H1 (cell line): ENCODE measurements around the gene CDK15. TPM values are rescaled to one million over a fixed set of nuclear protein-coding genes. Genes with fewer than 3 reads are reported as not detected.

Experiments used
- CTCF ChIA-PET: fragments of 300-600 bp; sonication (Branson Sonifier 250); formaldehyde crosslinking; loops from one replicate; lab custom pipeline; 2021; ENCODE audit not compliant: partially characterized antibody; lab: Charles Lee
- POLR2A ChIA-PET: fragments of 300-600 bp; sonication (Branson Sonifier 250); formaldehyde crosslinking; loops from one replicate; lab custom pipeline; 2021; ENCODE audit warnings: inconsistent platforms; ENCODE audit not compliant: partially characterized antibody; lab: Charles Lee
- DNase-seq, 2 experiments: peaks; one replicate each; pipeline versions ENCODE4 v3.0.0 to v3.0.0-alpha.2; 2010 to 2022; ENCODE audit warnings: low spot score in 2 of 2, low read depth in 1 of 2, mixed read lengths in 1 of 2
- FAIRE-seq: peaks from 2 replicates; lab custom pipeline; 2011; peaks lifted over from hg19 to GRCh38; lab: Jason Lieb, UNC
- H2AFZ ChIP-seq: 2 replicates; pipeline ENCODE4 v1.8.1; 2012; ENCODE audit warnings: low read length, inconsistent platforms
- H2AK5ac ChIP-seq: 2 replicates; pipeline ENCODE4 v1.6.1; 2013; ENCODE audit warnings: low read depth, low read length
- H2BK120ac ChIP-seq: replicated peaks from 2 replicates; pipeline ENCODE3; 2013; ENCODE audit warnings: low read depth, low read length, inconsistent platforms
- H2BK12ac ChIP-seq: 2 replicates; pipeline ENCODE4 v1.6.1; 2013; ENCODE audit warnings: low read depth, low read length
- H2BK15ac ChIP-seq: 2 replicates; pipeline ENCODE4 v1.6.1; 2013; ENCODE audit warnings: low read length
- H2BK20ac ChIP-seq: 2 replicates; pipeline ENCODE4 v1.6.1; 2013; ENCODE audit warnings: low read length
- H2BK5ac ChIP-seq: 2 replicates; pipeline ENCODE4 v1.6.1; 2013; ENCODE audit warnings: low read depth, low read length
- H3K14ac ChIP-seq: 2 replicates; pipeline ENCODE4 v1.6.1; 2013; ENCODE audit warnings: inconsistent platforms; ENCODE audit not compliant: insufficient read length
- H3K18ac ChIP-seq: 2 replicates; pipeline ENCODE4 v1.6.1; 2013; ENCODE audit warnings: low read length; ENCODE audit errors: extremely low read depth
- H3K23ac ChIP-seq: 2 replicates; pipeline ENCODE4 v1.6.1; 2013; ENCODE audit warnings: inconsistent platforms; ENCODE audit not compliant: insufficient read length
- H3K23me2 ChIP-seq: 2 replicates; pipeline ENCODE4 v1.6.1; 2013; ENCODE audit warnings: low read depth, low read length
- H3K27ac ChIP-seq: 2 replicates; pipeline ENCODE4 v1.6.1; 2011; ENCODE audit warnings: low read depth, low read length, inconsistent platforms
- H3K27me3 ChIP-seq, 4 experiments: replicated peaks in 1 of 4; 1 replicate in 1 of 4; 2 replicates in 3 of 4; pipeline versions ENCODE4 v1.6.1 to v1.8.1; 2011 to 2013; ENCODE audit warnings: low read length in 3 of 4, mild to moderate bottlenecking in 3 of 4, inconsistent platforms in 2 of 4, mixed read lengths in 2 of 4, moderate library complexity in 1 of 4; ENCODE audit not compliant: control insufficient read depth in 3 of 4, insufficient read depth in 3 of 4; ENCODE audit errors: extremely low read depth in 1 of 4
- H3K36me3 ChIP-seq, 4 experiments: 2 replicates each; pipeline versions ENCODE4 v1.6.1 to v1.8.1; 2011 to 2013; ENCODE audit warnings: mild to moderate bottlenecking in 4 of 4, low read length in 3 of 4, moderate library complexity in 2 of 4, control low read depth in 1 of 4, inconsistent platforms in 1 of 4; ENCODE audit not compliant: insufficient read depth in 4 of 4, control insufficient read depth in 2 of 4
- H3K4ac ChIP-seq: replicated peaks from 2 replicates; pipeline ENCODE3; 2013; ENCODE audit warnings: low read length, low read depth, mixed read lengths, inconsistent platforms; ENCODE audit not compliant: insufficient read length
- H3K4me1 ChIP-seq, 4 experiments: replicated peaks in 1 of 4; 1 replicate in 1 of 4; 2 replicates in 3 of 4; pipeline versions ENCODE4 v1.6.1 to v1.8.1; 2011 to 2013; ENCODE audit warnings: low read length in 3 of 4, inconsistent platforms in 2 of 4, mixed read lengths in 1 of 4; ENCODE audit not compliant: insufficient read depth in 4 of 4, control insufficient read depth in 3 of 4
- H3K4me2 ChIP-seq, 2 experiments: 2 replicates each; pipeline versions ENCODE4 v1.6.1 to v1.8.1; 2011 to 2013; ENCODE audit warnings: low read depth in 2 of 2, low read length in 2 of 2, control low read depth in 1 of 2, inconsistent platforms in 1 of 2, mild to moderate bottlenecking in 1 of 2; ENCODE audit not compliant: insufficient read depth in 1 of 2
- H3K4me3 ChIP-seq, 4 experiments: fragments of 200-600, 300-600 bp in 1 of 4; sonication (generic), shearing (Covaris generic), sonication (Bioruptor Twin) in 1 of 4; 2 replicates each; pipeline versions ENCODE4 v1.5.1 to v1.8.1; 2011 to 2016; ENCODE audit warnings: low read length in 4 of 4, low read depth in 3 of 4, control low read depth in 2 of 4, inconsistent platforms in 2 of 4, mild to moderate bottlenecking in 2 of 4, mixed read lengths in 1 of 4, moderate library complexity in 1 of 4; ENCODE audit not compliant: insufficient read depth in 2 of 4; ENCODE audit errors: extremely low read depth in 1 of 4
- H3K56ac ChIP-seq: replicated peaks from 2 replicates; pipeline ENCODE3; 2013; ENCODE audit warnings: low read depth, mild to moderate bottlenecking, mixed read lengths, low read length, inconsistent platforms; ENCODE audit not compliant: insufficient read length
- H3K79me1 ChIP-seq: 2 replicates; pipeline ENCODE4 v1.6.1; 2013; ENCODE audit warnings: low read depth, low read length, control low read depth
- H3K79me2 ChIP-seq, 2 experiments: 2 replicates each; pipeline versions ENCODE4 v1.6.1 to v1.8.1; 2012 to 2013; ENCODE audit warnings: low read length in 2 of 2, mild to moderate bottlenecking in 2 of 2, inconsistent platforms in 1 of 2; ENCODE audit not compliant: insufficient read depth in 2 of 2, control insufficient read depth in 1 of 2
- H3K9ac ChIP-seq, 4 experiments: replicated peaks in 1 of 4; 1 replicate in 1 of 4; 2 replicates in 3 of 4; pipeline versions ENCODE4 v1.6.1 to v1.8.1; 2011 to 2013; ENCODE audit warnings: low read depth in 3 of 4, low read length in 3 of 4, control low read depth in 2 of 4, mild to moderate bottlenecking in 2 of 4, moderate library complexity in 2 of 4, inconsistent platforms in 1 of 4; ENCODE audit errors: extremely low read depth in 1 of 4
- H3K9me3 ChIP-seq, 2 experiments: 2 replicates each; pipeline versions ENCODE4 v1.6.1 to v1.8.1; 2012 to 2013; ENCODE audit warnings: mild to moderate bottlenecking in 2 of 2, moderate library complexity in 2 of 2, control low read depth in 1 of 2, inconsistent platforms in 1 of 2, low read depth in 1 of 2, low read length in 1 of 2, mixed read lengths in 1 of 2; ENCODE audit not compliant: insufficient read depth in 2 of 2
- H4K20me1 ChIP-seq, 2 experiments: replicated peaks in 1 of 2; 2 replicates each; pipeline versions ENCODE3 to v1.8.1; 2011 to 2013; ENCODE audit warnings: inconsistent platforms in 2 of 2, low read length in 2 of 2, mild to moderate bottlenecking in 1 of 2; ENCODE audit not compliant: insufficient read depth in 2 of 2, control insufficient read depth in 1 of 2
- H4K5ac ChIP-seq: 2 replicates; pipeline ENCODE4 v1.6.1; 2013; ENCODE audit warnings: low read length, low read depth, mixed read lengths, inconsistent platforms; ENCODE audit not compliant: insufficient read length
- H4K8ac ChIP-seq: 2 replicates; pipeline ENCODE4 v1.8.0; 2013; ENCODE audit warnings: mild to moderate bottlenecking, moderate library complexity, low read length, inconsistent platforms; ENCODE audit not compliant: insufficient read depth; ENCODE audit errors: extremely low read depth
- H4K91ac ChIP-seq: replicated peaks from 2 replicates; pipeline ENCODE3; 2013; ENCODE audit warnings: low read length, mixed read lengths, inconsistent platforms; ENCODE audit not compliant: insufficient read length
- BACH1 ChIP-seq: IDR thresholded peaks from 2 replicates; pipeline ENCODE4 v1.6.1; 2012; ENCODE audit warnings: low read length, improper control_type of control experiment
- CBX8 ChIP-seq: fragments of 300-800, 300-1000 bp; sonication (generic); IDR thresholded peaks from 2 replicates; pipeline ENCODE4 v1.7.1; 2016; ENCODE audit warnings: low read depth, low read length, borderline replicate concordance
- WGBS, 2 experiments: shearing (Covaris generic) in 1 of 2; methylation state at CpG; one replicate each; pipeline versions ENCODE4 v1.1.6 to v1.1.7; 2013 to 2015; ENCODE audit warnings: low lambda C conversion rate in 2 of 2, mixed read lengths in 2 of 2, inconsistent platforms in 1 of 2, low coverage in 1 of 2, missing lambda C conversion rate in 1 of 2; ENCODE audit not compliant: insufficient replicate concordance in 2 of 2, insufficient coverage in 1 of 2, insufficient read length in 1 of 2; ENCODE audit errors: extremely low coverage in 1 of 2, missing lambda C conversion rate in 1 of 2; 5-methylcytosine and 5-hydroxymethylcytosine counted together
- polyA plus RNA-seq, 7 experiments: library from polyadenylated mRNA; depleted of rRNA in 3 of 7; stranded (reverse) in 5 of 7; unstranded in 2 of 7; fragments of >200 nt in 5 of 7; fragments of 200-250 nt in 2 of 7; gene quantifications; 1 replicate in 5 of 7; 2 replicates in 1 of 7; 4 replicates in 1 of 7; pipeline versions ENCODE4 v1.2.1 to v1.2.3, GENCODE V29; 2011 to 2013; ENCODE audit warnings: missing spikeins in 2 of 7, mixed read lengths in 2 of 7
- total RNA-seq: library from RNA; stranded (reverse); fragmentation: NEBNext Ultra II Directional; extraction: Animal tissue kit (Norgen Biotek cat#: 25700); gene quantifications from 2 replicates; pipeline ENCODE4 v1.2.1, GENCODE V29; 2021

The CDK15 gene
- total and polyA plus RNA-seq, 2 of the 8 experiments (the other 6 are each of a cell fraction or from before 2014, with no cell fraction given): 0.03 TPM; not detected in 1

GRCh38 chr2:201779901-201780673 is 26.2 kb upstream of the CDK15 start:
- H4K20me1 ChIP-seq: no peaks in the 10 kb centered on the region
- no peak overlapping the region for H3K14ac ChIP-seq
- no peak for TF ChIP-seq CBX8
- TF ChIP-seq BACH1: 0 out of 2 replicates have a peak, but pooled peaks have one; percentile 6
- H4K8ac ChIP-seq: peak overlapping the region; percentile 72; the same call in 1 of the 2 replicates
- no peak overlapping the region for H2BK12ac ChIP-seq
- peak overlapping the region; percentile 90 for H2BK5ac ChIP-seq
- no peaks in the 10 kb centered on the region for H3K27me3 ChIP-seq
- peaks cover 0 to 7% (median 3%) of the 10 kb centered on the region in 4 experiments; a peak in 4 of 7 replicates for H3K4me1 ChIP-seq
- peak overlapping the region; percentile 63 to 78 (median 75) for H3K9ac ChIP-seq
- peaks cover 0 to 51% of the 10 kb centered on the region in 2 experiments; a peak in 3 of 4 replicates for H3K79me2 ChIP-seq
- H3K9me3 ChIP-seq: no peaks in the 10 kb centered on the region
- peak overlapping the region; percentile 53; the same call in 1 of the 2 replicates for H3K18ac ChIP-seq
- no peak for DNase-seq
- no peak overlapping the region for H2BK20ac ChIP-seq
- no peak overlapping the region for H2AK5ac ChIP-seq
- peak overlapping the region; percentile 87 to 93 (median 88) for H3K4me3 ChIP-seq
- H3K79me1 ChIP-seq: no peaks in the 10 kb centered on the region; the same call in 1 of the 2 replicates
- peak overlapping the region; percentile 72 to 96 for H3K4me2 ChIP-seq
- no peaks in the 10 kb centered on the region for H3K36me3 ChIP-seq
- FAIRE-seq: no peak
- CTCF ChIA-PET: interaction anchor here (0.6 to 1.1 kb wide), 6 partner anchors 33 to 772 kb away, joined by 3 read pairs; no protein-coding TSS in a partner anchor
- peak overlapping the region; percentile 46 for H3K4ac ChIP-seq
- no peak overlapping the region for H2BK15ac ChIP-seq
- H2AFZ ChIP-seq: 0 out of 2 replicates have a peak overlapping the region, but pooled peaks have one; percentile 8
- peaks cover 14% of the 10 kb centered on the region for H3K23me2 ChIP-seq
- no peak overlapping the region for H3K23ac ChIP-seq
- no peak overlapping the region for H2BK120ac ChIP-seq
- H4K91ac ChIP-seq: peak overlapping the region; percentile 56
- POLR2A ChIA-PET: interaction anchor here (0.8 to 1.5 kb wide), 10 partner anchors 9 to 390 kb away, joined by 3 to 9 read pairs (median 3); no protein-coding TSS in a partner anchor
- H3K56ac ChIP-seq: peak overlapping the region; percentile 74
- H4K5ac ChIP-seq: peak overlapping the region; percentile 51
- WGBS, 2 experiments: 6% methylated on average over 22 of the region's 22 CpGs; no CpG with 5 or more reads in 1 of the 2 experiments
- peak overlapping the region; percentile 78 for H3K27ac ChIP-seq
